ENCODE measurements around the gene TMEM222. TPM values are rescaled to one million over a fixed set of nuclear protein-coding genes. Genes with fewer than 3 reads are reported as not detected.
A peak's percentile ranks its signal among the peaks of the same experiment; 100 is the strongest.

TMEM222 gene
- total and polyA plus RNA-seq, 2 of the 4 experiments (the other 2 are of a cell fraction): 19.9 to 54.1 TPM

- ChIA-PET CTCF (interaction anchor here (0.6 to 7.1 kb wide), 19 partner anchors 8 to 363 kb away, joined by 3 to 79 read pairs (median 4); partner anchors contain the start of genes AHDC1 and CD164L2), POLR2A (ENCODE audit: unreplicated experiment) (interaction anchor here (0.6 to 0.9 kb wide), 3 partner anchors 90 to 257 kb away, joined by 4 to 7 read pairs (median 6); no protein-coding TSS in a partner anchor)
- TF ChIP-seq RFX5 (IDR thresholded peaks at IDR 0.05; ENCODE audit: low read depth, low read length) (no peak), CHD1 (IDR thresholded peaks at IDR 0.05; ENCODE audit: low read depth, low read length) (no peak), SMC3 (IDR thresholded peaks at IDR 0.05; ENCODE audit: low read depth, low read length) (peak; percentile 92), CEBPB (IDR thresholded peaks at IDR 0.05; ENCODE audit: low read depth, low read length) (no peak), BHLHE40 (IDR thresholded peaks at IDR 0.05; ENCODE audit: low read depth, low read length) (no peak), CTCF (conservative IDR thresholded peaks at IDR 0.05; ENCODE audit: low read depth, low read length) (peak; percentile 98), NFE2L2 (IDR thresholded peaks at IDR 0.05; ENCODE audit: low read depth, low read length) (no peak), MAZ (IDR thresholded peaks at IDR 0.05; ENCODE audit: borderline replicate concordance, low read depth, low read length) (peak; percentile 84; the same call in 1 of the 2 replicates), FOS (IDR thresholded peaks at IDR 0.05; ENCODE audit: low read depth, low read length) (no peak; the same call in 1 of the 2 replicates), MXI1 (IDR thresholded peaks at IDR 0.05; ENCODE audit: borderline replicate concordance, low read depth, low read length) (peak; percentile 47; the same call in 1 of the 2 replicates), POLR2A (IDR thresholded peaks at IDR 0.05; ENCODE audit: low read depth, low read length) (peak; percentile 49; the same call in 1 of the 2 replicates), RAD21 (IDR thresholded peaks at IDR 0.05; ENCODE audit: low read length) (peak; percentile 98), RCOR1 (IDR thresholded peaks at IDR 0.05; ENCODE audit: insufficient replicate concordance, low read length) (peak; percentile 49), MAFK (IDR thresholded peaks at IDR 0.05; ENCODE audit: low read depth, low read length) (no peak)
- dilution Hi-C loops (cut with HindIII; ENCODE audit: low sequenced_read_pairs, unreplicated experiment) (no loop called here), in situ Hi-C loops (cut with MboI; ENCODE audit: low sequenced_read_pairs) (loop anchor here (5.0 kb wide), 2 partner anchors 92 to 307 kb away; partner anchors contain the start of gene GPR3), intact Hi-C loops (cut with micrococcal nuclease) (loop anchor here (1.0 to 2.0 kb wide), 5 partner anchors 66 to 362 kb away; partner anchors contain the start of gene MAP3K6)
- Histone ChIP-seq H4K5ac (ENCODE audit: low read depth, low read length) (peak overlapping the region; percentile 89), H3K79me1 (ENCODE audit: low read depth in 1 of 2, low read length in 2 of 2) (peaks cover 0 to 21% of the 10 kb centered on the region in 2 experiments; a peak in 2 of 4 replicates), H3K4me3 (ENCODE audit: insufficient read depth, low read depth, low read length) (no peak overlapping the region), H2BK120ac (ENCODE audit: low read depth, low read length) (peak overlapping the region; percentile 98), H3K14ac (replicated peaks; ENCODE audit: low read depth, low read length) (peak overlapping the region; percentile 96), H3K18ac (ENCODE audit: low read depth, low read length) (peak overlapping the region; percentile 93), H3K36me3 (ENCODE audit: control insufficient read depth, insufficient read depth, low read length) (peaks cover 14% of the 10 kb centered on the region; the same call in 1 of the 2 replicates), H3K9me3 (ENCODE audit: control insufficient read depth, insufficient read depth, low read length) (no peaks in the 10 kb centered on the region), H2BK20ac (ENCODE audit: low read depth, low read length) (peak overlapping the region; percentile 90), H4K20me1 (ENCODE audit: insufficient read depth, low read length) (0 out of 2 replicates have a peak, but pooled peaks cover 4% of the 10 kb centered on the region), H3K56ac (ENCODE audit: extremely low read depth, insufficient read depth, low read length) (peak overlapping the region; percentile 68), H3K23ac (ENCODE audit: low read depth, low read length) (peak overlapping the region; percentile 92), H2BK15ac (ENCODE audit: low read depth, low read length) (peak overlapping the region; percentile 96; the same call in 2 of the 3 replicates), H3K9ac (ENCODE audit: low read depth, low read length) (peak overlapping the region; percentile 66), H3K4me1 (ENCODE audit: control insufficient read depth, insufficient read depth, low read length) (peaks cover 27% of the 10 kb centered on the region), H4K8ac (ENCODE audit: low read depth in 2 of 2, low read length in 2 of 2) (peak overlapping the region; percentile 97 to 99), H2BK5ac (ENCODE audit: low read depth, low read length, poor library complexity, severe bottlenecking) (peak overlapping the region; percentile 97), H2AFZ (replicated peaks; ENCODE audit: low read length, poor library complexity) (peak overlapping the region; percentile 92), H3K27me3 (ENCODE audit: control insufficient read depth, insufficient read depth, low read length) (no peaks in the 10 kb centered on the region), H3K9me1 (ENCODE audit: insufficient read depth, low read length) (peaks cover 13% of the 10 kb centered on the region), H2AK9ac (replicated peaks; ENCODE audit: low read depth, low read length, poor library complexity) (peak overlapping the region; percentile 94), H3K27ac (ENCODE audit: insufficient read depth, low read length) (peak overlapping the region; percentile 95), H2AK5ac (ENCODE audit: low read depth, low read length) (peak overlapping the region; percentile 99), H3K4me2 (ENCODE audit: low read depth, low read length) (peak overlapping the region; percentile 49), H4K91ac (ENCODE audit: insufficient read depth, low read depth, low read length) (peak overlapping the region; percentile 98), H3K4ac (ENCODE audit: low read depth, low read length) (peak overlapping the region; percentile 99)
- DNase-seq: peak; percentile 93
- peak; percentile 76 for ATAC-seq (ENCODE audit: low read depth)
- no CpG with 5 or more reads among the region's 5 CpGs for WGBS, 2 experiments (ENCODE audit: extremely low coverage in 2 of 2, insufficient read length in 1 of 2)
- BruUV-seq (replicated peaks): no TSS peak
These were observed 21.5 kb upstream of the TMEM222 start for GRCh38 chr1:27300341-27301051.

Data from IMR-90 (cell line).